Measurements from ENCODE around the gene TENT4B.

The TENT4B gene

DNA sequence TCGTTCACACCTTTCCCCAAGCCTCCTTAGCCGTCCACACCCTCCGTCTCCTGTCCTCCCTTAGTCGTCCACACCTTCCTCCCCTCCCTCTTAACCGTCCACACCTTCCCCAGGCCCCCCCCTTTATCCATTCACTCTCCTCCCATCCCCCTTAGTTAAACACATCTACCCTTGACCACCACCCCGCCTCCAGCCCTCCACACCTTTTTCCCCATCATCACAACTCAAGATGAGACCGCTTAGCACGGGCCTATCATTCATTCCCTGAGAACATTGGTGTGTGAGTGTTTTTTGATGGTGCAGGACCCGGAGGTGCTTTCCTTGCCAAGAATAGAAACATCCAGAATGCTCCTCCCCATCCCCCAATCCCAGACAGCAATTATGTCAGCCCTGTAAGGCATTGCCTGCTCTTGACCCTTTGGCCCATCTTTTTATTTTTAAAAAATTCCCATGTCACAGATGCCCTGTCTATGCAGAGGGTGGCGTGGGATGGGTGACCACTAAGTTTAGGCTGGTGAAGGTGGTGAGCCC, 1.4 kb downstream of the TENT4B start:
- H3K27ac ChIP-seq: peak overlapping the region; percentile 94

DNA sequence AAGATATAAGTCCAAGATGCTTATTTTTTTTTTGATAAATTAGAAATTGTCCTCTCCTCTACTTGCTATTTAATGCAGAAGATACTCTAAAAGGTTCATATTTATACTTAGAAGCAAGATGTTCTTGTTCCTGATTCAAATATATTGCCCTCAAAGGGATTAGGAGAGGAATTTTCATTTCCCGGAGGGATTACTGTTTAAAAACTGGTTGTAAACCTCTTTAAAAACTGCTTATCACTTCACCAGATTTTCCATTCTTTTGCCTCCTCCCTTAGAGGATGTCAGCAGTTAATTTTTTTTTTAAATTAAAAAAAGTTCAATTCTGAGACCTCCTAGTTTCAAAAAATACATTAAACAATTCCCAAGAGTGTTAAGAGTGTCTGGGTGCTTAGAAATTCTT, 2.8 kb downstream of the TENT4B start:
- no peak for TF ChIP-seq ZFX (IDR thresholded peaks at IDR 0.05)
- TF ChIP-seq, protein P1, sequence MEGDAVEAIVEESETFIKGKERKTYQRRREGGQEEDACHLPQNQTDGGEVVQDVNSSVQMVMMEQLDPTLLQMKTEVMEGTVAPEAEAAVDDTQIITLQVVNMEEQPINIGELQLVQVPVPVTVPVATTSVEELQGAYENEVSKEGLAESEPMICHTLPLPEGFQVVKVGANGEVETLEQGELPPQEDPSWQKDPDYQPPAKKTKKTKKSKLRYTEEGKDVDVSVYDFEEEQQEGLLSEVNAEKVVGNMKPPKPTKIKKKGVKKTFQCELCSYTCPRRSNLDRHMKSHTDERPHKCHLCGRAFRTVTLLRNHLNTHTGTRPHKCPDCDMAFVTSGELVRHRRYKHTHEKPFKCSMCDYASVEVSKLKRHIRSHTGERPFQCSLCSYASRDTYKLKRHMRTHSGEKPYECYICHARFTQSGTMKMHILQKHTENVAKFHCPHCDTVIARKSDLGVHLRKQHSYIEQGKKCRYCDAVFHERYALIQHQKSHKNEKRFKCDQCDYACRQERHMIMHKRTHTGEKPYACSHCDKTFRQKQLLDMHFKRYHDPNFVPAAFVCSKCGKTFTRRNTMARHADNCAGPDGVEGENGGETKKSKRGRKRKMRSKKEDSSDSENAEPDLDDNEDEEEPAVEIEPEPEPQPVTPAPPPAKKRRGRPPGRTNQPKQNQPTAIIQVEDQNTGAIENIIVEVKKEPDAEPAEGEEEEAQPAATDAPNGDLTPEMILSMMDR (conservative IDR thresholded peaks at IDR 0.05): no peak
- no peak overlapping the region for H3K27ac ChIP-seq

More for the DNA sequence above, 1.4 kb downstream of the TENT4B start:
- no peak for TF ChIP-seq ZFX (IDR thresholded peaks at IDR 0.05)
- TF ChIP-seq, protein P1 (conservative IDR thresholded peaks at IDR 0.05): no peak

DNA sequence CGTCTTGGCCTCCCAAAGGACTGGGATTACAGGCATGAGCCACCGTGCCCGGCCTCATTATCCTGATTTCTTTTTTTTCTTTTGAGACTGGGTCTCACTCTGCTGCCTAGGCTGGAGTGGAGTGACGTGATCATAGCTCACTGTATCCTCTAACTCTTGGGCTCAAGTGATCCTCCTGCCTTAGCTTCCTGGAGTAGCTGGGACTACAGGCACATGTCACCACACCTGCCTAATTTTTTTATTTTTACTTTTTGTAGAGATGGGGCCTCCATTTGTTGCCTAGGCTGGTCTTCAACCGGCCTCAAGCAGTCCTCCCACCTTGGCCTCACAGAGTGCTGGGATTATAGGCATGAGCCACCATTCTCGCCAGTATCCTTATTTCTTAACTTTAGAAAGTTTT, 3.5 kb downstream of the TENT4B start:
- no peak overlapping the region for H3K27ac ChIP-seq
- TF ChIP-seq, protein P1 (conservative IDR thresholded peaks at IDR 0.05): no peak
- no peak for TF ChIP-seq ZFX (IDR thresholded peaks at IDR 0.05)

DNA sequence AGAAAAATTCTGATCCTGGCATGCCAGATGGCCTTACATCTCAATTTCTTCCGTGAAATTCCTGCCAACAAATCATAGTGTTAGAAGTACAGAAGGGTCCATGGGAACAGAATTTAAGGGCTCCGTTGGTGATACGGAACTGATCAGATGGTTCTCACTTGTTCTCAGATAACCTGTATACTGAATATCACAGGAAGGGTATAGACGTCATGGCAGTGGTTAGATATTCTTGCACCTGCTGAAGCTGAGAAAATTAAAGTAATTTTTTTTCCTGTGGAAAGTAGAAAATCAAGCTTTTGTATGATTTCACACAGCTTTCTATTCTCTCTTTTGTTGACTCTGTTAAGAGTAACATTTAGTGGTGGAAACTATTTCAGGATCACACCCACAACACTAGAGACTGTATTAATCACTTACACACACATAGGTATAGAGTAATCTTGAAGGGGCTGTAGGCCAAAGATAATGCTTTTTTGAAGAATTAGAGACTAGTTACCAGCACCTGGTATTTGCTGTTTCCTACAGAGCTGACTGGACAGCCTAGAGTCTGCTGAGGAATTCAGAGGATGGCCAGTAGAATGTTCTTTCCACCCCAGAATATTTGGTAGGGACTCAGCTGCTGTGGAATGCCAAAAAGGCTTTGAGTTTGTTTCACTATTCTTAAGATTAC, 7.5 kb downstream of the TENT4B start:
- no peak overlapping the region for H3K27ac ChIP-seq
- TF ChIP-seq, protein P1 (conservative IDR thresholded peaks at IDR 0.05): no peak
- TF ChIP-seq ZFX (IDR thresholded peaks at IDR 0.05): no peak

DNA sequence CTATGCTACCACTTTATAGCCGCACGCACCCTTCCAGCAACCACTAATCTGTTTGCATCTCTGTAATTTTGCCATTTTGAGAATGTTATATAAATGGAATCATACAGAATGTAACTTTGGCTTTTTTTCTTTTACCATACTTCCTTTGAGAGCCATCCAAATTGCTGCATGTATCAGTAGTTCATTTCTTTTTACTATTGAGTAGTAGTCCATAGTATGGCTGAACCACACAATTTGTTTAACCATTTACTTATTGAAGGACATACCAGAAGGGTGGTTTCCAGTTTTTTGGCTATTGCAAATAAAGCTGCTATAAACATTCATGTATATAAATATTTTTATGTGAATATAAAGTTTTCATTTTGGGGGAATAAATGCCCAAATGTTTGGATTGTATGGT, 8.8 kb downstream of the TENT4B start:
- TF ChIP-seq, protein P1 (conservative IDR thresholded peaks at IDR 0.05): no peak
- TF ChIP-seq ZFX (IDR thresholded peaks at IDR 0.05): no peak
- no peak overlapping the region for H3K27ac ChIP-seq

DNA sequence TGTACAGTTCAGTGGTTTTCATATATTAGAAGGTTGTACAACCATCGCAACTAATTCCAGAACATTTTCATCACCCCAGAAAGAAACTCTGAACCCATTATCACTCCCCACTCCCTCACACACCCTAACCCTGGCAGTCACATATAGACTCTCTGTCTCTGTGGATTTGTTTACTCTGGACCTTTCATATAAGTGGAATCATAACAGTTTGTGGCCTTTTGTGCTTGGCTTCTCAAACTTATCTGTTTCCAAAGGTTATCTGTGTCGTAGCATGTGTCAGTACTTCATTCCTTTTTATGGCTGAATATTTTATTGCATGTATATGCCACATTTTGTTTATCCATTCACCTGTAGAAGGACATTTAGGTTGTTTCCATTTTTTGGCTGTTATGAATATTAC, 12.4 kb downstream of the TENT4B start:
- TF ChIP-seq, protein P1 (conservative IDR thresholded peaks at IDR 0.05): no peak
- no peak for TF ChIP-seq ZFX (IDR thresholded peaks at IDR 0.05)
- H3K27ac ChIP-seq: no peak overlapping the region

Data from C4-2B (cell line).